GM13977 (cell line): ENCODE results near the gene GRXCR1.

Experiments used
- DNase-seq: peaks from one replicate; pipeline ENCODE4 v3.0.0; 2012; ENCODE audit warnings: low spot score
- in situ Hi-C: fragments of 300-500 bp; cut with MboI; formaldehyde crosslinking; loops from one replicate; pipeline ENCODE4 v1.12.0; 2022; ENCODE audit warnings: low sequenced_read_pairs, low pct_unique_long_range_greater_than_20kb, mixed read lengths, inconsistent platforms; ENCODE audit not compliant: unreplicated experiment
- TF ChIP-seq, protein P1 (sequence below): IDR thresholded peaks from 2 replicates; pipeline ENCODE4 v1.5.1; 2012; ENCODE audit warnings: mild to moderate bottlenecking, control low read depth; ENCODE audit not compliant: insufficient read depth; ENCODE audit errors: extremely low read depth, missing control alignments

Gene GRXCR1

DNA sequence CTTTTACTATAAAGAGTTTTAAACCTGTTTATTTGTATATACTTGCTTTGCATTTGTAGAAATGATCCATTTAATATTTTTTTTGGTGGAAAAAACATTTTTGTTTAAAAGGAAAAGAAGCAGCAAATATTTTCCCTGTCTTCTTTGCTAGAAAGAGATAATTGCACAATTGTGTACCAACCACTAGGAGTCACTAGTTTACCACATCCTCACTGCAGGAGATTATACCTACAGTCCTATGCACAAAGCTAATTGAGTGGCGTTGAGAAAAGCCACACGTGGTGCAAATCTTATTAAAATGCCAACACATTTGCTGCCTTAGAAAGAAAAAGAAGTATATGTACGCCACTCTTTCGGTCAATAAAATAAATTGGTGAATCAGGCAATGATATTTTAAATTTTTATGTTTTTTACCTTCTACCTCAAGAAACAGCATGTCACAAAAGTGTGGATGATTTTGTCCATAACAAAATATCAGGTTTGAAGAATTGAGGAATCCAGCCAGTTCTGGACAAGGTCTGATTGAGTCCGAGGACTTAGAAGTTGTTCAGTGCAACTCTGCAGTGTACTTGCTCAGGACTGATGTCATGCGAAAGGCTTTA lies 102.9 kb downstream of the GRXCR1 start:
- in situ Hi-C loops: no loop called here
- DNase-seq: peak; percentile 48
- TF ChIP-seq, protein P1, sequence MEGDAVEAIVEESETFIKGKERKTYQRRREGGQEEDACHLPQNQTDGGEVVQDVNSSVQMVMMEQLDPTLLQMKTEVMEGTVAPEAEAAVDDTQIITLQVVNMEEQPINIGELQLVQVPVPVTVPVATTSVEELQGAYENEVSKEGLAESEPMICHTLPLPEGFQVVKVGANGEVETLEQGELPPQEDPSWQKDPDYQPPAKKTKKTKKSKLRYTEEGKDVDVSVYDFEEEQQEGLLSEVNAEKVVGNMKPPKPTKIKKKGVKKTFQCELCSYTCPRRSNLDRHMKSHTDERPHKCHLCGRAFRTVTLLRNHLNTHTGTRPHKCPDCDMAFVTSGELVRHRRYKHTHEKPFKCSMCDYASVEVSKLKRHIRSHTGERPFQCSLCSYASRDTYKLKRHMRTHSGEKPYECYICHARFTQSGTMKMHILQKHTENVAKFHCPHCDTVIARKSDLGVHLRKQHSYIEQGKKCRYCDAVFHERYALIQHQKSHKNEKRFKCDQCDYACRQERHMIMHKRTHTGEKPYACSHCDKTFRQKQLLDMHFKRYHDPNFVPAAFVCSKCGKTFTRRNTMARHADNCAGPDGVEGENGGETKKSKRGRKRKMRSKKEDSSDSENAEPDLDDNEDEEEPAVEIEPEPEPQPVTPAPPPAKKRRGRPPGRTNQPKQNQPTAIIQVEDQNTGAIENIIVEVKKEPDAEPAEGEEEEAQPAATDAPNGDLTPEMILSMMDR: peak; percentile 73

DNA sequence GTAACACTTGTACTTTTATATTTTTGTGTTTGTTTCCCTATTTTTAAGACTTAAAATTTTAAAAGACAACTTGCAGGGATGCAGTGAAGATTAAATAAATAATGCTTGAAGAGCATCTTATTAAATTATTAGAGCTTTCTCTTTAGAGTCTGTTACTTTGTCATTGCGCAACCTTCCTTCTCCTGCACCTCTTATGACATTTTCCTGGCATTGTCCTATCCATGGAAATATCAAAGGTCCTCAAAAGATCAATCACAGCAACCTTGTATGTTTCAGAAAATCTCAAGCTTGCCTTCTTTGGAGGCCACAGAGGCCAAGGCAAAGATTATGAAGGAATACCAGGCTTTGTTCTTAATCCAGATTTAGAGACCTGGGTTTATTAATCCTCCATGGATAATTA lies 116.3 kb downstream of the GRXCR1 start:
- DNase-seq: no peak
- in situ Hi-C loops: no loop called here
- TF ChIP-seq, protein P1: no peak

DNA sequence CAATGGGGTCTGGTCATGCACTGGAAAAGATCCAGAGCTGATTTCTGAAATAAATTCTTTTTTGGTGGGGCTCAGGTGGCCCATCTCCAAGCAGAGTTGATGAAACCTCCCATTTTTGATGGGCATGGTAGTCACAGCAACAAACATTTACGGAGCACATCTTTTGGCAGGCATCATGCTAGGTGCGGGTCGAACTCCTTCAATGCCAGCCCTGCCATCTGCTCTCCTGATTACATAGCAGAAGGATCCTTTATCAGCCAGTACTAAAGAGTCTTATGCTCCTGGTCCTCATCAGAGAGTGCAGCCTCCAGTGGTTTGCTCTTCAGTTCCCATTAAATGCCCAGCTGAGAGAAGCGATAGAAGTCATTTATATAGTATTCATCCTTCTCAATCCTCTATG lies 121.7 kb downstream of the GRXCR1 start:
- no peak for DNase-seq
- TF ChIP-seq, protein P1: no peak
- in situ Hi-C loops: no loop called here

- TF ChIP-seq, protein P1: no peak
- in situ Hi-C loops: no loop called here
- DNase-seq: no peak
These were observed 149.1 kb downstream of the GRXCR1 start for GRCh38 chr4:43041632-43042031.

DNA sequence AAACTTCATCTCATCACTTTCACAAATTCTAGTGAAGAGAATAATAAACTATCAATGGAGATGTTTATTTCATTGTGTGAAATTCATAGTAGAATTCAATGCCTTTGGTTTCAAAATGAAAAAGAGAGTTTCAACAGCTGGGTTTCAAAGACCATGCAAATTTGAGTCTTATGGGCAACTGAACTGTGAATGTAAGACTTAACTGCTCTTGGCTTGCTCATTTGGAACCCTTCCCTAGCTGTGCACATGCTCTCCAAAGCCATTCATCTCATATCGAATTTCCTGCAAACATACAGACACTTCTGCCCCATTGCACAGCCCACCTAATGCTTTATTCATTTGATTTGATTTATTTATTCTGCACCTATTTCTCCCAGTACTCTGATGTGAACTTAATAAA lies 154.5 kb downstream of the GRXCR1 start:
- in situ Hi-C loops: no loop called here
- DNase-seq: no peak
- TF ChIP-seq, protein P1: no peak

DNA sequence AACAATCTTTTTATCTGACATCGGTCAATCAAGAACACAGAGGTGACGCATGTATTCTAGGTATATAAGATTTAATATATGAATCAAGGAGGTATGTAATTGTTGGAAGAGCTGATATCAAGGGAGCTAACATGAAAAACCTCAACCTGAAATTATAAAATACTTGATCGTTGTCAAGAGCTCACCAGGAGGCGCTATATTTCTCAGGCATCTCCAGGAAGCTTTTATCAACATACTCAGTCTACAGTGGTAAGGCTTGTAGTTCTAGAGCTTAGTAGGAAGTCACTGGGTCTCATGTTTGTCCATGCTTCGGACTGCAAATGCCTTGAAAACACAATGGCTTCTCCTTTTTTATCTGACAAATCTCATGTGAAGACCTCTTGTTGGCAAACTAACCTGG lies 156.1 kb downstream of the GRXCR1 start:
- TF ChIP-seq, protein P1: no peak
- in situ Hi-C loops: no loop called here
- DNase-seq: no peak

DNA sequence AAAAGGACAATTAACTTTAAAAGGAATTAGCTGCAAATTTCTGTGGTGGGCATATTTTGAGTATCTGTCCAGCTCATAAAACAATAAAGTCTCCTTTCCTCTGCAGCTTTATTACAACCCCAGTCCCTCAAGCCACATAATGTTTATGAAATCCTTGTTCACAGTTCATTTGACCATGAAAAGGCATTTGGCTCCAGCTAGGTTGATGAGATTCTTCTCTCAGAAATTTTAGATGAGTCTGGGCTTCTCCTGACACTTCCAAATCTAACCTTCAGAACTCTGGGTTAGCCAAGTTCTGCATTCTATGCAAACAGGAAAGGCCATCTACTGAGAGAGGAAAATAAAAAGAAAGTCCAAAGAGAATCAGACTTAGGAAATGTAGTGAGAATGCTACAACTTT lies 156.8 kb downstream of the GRXCR1 start:
- TF ChIP-seq, protein P1: no peak

More for the DNA sequence above, 156.8 kb downstream of the GRXCR1 start:
- DNase-seq: no peak
- in situ Hi-C loops: no loop called here
